ENCODE data around the gene INPP5J.

DNA sequence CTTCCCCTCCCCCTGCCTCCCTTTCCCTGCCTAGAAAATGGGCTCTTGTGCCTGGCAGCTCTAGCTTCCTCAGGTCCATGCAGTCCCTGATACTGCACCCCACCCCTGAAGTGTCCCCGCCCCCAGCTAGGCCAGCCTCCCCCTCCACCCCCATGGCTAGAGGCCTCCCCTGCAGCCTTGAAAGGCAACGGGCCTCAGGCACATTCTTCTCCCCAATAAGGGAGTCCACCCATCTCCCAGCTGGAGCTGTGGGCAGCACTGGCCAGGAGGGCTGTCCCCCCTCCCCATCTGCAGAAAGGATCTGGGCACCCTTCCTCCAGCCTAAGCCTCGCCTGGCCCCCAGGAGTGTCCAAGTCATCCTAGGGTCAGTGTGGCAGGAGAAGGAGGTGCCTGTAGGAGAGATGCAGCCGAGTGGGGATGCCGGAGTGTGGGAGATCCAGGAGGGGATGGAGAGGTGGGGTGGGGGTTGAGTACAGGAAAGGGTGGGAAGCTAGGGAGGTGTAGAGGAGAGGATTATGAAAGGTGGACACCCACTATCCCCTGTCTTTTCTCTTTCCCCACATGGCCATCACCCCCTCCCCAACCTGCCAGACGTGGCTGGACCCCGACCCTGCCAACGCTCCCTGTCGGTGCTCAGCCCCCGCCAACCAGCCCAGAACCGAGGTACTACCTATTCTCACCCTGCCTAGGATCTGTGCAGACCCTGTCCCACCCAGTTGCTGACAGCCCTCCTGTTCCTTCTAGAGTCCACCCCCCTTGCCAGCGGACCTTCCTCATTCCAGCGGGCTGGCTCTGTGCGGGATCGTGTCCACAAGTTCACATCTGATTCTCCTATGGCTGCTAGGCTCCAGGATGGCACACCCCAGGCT, 32.3 kb upstream of the INPP5J start:
- TF ChIP-seq, protein P1, sequence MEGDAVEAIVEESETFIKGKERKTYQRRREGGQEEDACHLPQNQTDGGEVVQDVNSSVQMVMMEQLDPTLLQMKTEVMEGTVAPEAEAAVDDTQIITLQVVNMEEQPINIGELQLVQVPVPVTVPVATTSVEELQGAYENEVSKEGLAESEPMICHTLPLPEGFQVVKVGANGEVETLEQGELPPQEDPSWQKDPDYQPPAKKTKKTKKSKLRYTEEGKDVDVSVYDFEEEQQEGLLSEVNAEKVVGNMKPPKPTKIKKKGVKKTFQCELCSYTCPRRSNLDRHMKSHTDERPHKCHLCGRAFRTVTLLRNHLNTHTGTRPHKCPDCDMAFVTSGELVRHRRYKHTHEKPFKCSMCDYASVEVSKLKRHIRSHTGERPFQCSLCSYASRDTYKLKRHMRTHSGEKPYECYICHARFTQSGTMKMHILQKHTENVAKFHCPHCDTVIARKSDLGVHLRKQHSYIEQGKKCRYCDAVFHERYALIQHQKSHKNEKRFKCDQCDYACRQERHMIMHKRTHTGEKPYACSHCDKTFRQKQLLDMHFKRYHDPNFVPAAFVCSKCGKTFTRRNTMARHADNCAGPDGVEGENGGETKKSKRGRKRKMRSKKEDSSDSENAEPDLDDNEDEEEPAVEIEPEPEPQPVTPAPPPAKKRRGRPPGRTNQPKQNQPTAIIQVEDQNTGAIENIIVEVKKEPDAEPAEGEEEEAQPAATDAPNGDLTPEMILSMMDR (IDR thresholded peaks at IDR 0.05) = no peak
- no peak for TF ChIP-seq POLR2A (IDR thresholded peaks at IDR 0.05)

Measured in tibial nerve (tissue), 3 donors.